ENCODE results near the gene STK39. TPM values are rescaled to one million over a fixed set of nuclear protein-coding genes. Genes with fewer than 3 reads are reported as not detected.

The STK39 gene
- total and polyA plus RNA-seq, 5 experiments from 2014 or later = 4.3 to 18.1 (median 8.3) TPM

DNA sequence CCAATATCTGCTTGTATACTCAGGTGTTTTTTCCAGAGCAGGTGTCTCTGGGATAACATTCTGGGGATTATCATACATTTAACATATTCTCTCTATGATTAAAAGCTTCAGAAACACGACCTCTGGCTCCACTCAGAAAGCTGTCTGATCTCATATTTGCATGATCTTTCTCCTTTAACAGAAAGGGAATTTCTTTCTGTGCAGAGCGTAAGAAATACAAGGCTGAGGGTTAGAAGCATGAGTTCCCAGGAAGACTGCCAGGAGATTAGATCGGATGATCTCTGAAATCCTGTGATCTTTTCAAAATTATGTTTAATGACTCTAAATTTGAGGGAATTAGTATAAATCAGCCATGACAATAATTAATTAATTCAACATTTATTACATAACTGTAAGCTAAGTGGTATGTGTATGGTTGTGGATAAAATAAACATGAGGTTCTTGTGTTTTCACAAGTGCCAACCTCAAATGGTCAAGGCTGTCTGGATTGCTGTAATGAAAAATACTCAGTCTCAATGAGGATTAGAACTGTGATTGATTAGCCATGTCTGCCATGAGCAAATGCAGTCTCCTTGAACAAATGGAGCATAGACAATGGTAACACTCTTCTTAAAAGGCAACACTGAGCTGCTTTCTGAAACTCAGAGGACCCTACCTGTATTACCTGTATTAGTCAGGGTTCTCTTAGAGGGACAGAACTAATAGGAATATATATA, 304.9 kb downstream of the STK39 start:
- DNase-seq = no peak
- no peak overlapping the region for H3K4me3 Mint-ChIP-seq
- ATAC-seq = no peak
- H3K9me3 Mint-ChIP-seq = peaks cover 0 to 10% (median 3%) of the 10 kb centered on the region in 9 donors
- H3K4me1 Mint-ChIP-seq = no peaks in the 10 kb centered on the region
- H3K27me3 Mint-ChIP-seq = peaks cover 3 to 38% (median 13%) of the 10 kb centered on the region in 5 donors
- POLR2A ChIA-PET = no interaction called here
- no peaks in the 10 kb centered on the region for H3K36me3 Mint-ChIP-seq
- H3K27ac Mint-ChIP-seq = no peak overlapping the region

DNA sequence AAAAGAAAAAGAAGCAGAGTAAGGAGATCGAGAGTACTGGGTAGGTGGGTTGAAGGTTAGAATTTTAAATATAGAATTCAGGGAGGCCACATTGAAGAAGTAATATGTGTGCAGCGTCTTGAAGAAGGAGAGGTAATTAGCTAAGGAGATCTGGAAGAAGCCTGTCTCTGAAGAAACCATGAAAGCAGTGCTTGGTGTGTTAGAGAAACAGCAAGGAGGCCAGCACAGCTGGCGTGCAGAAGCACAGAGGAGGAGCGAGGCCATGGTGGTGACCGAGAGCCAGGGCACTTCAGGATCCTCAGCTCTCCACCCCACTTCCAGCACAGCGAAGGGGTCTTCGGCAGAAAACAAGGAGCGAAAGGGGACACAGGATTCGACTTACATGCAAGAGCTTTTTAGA, 305.8 kb downstream of the STK39 start:
- ATAC-seq (no peak), DNase-seq (no peak)
- POLR2A ChIA-PET = no interaction called here
- Mint-ChIP-seq H3K27me3 (peaks cover 3 to 38% (median 13%) of the 10 kb centered on the region in 5 donors), H3K36me3 (no peaks in the 10 kb centered on the region), H3K9me3 (peaks cover 0 to 10% (median 3%) of the 10 kb centered on the region in 9 donors), H3K4me1 (no peaks in the 10 kb centered on the region), H3K27ac (peak overlapping the region in 2 of 10 donors; percentile 46 to 53), H3K4me3 (no peak overlapping the region)

DNA sequence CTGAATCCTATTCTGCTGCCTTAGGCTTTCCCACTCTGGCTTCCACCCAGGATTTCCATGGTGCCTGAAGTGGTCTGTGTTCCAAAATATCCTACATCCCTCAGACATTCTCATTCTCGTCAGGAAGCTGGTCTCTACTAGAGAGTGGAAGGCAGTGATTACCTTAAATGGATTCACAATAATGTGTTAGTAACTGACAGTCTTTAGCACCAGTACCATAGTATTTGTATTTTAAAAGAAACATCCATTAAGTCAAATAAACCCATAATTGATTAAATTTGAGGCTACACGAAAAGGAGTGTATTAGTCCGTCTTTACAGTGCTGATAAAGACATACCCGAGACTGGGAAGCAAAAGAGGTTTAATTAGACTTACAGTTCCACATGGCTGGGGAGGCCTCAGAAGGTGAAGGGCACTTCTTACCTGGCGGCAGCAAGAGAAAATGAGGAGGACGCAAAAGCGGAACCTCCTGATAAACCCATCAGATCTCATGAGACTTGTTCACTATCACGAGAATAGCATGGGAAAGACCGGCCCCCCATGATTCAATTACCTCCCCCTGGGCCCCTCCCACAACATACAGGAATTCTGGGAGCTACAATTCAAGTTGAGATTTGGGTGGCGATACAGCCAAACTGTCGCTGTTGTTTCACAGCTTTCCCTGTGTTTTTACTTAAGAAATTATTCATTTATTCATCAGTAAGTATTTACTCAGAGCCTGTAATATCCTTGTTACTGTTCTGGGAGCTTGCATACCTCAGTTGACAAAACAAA, 306.5 kb downstream of the STK39 start:
- H3K36me3 Mint-ChIP-seq = no peaks in the 10 kb centered on the region
- H3K27ac Mint-ChIP-seq = peak overlapping the region in 1 of 10 donors; percentile 53
- H3K4me1 Mint-ChIP-seq = no peaks in the 10 kb centered on the region
- POLR2A ChIA-PET = no interaction called here
- H3K27me3 Mint-ChIP-seq = peaks cover 3 to 38% (median 13%) of the 10 kb centered on the region in 5 donors
- peaks cover 0 to 9% (median 2%) of the 10 kb centered on the region in 9 donors for H3K9me3 Mint-ChIP-seq
- no peak for DNase-seq
- ATAC-seq = no peak
- no peak overlapping the region for H3K4me3 Mint-ChIP-seq

DNA sequence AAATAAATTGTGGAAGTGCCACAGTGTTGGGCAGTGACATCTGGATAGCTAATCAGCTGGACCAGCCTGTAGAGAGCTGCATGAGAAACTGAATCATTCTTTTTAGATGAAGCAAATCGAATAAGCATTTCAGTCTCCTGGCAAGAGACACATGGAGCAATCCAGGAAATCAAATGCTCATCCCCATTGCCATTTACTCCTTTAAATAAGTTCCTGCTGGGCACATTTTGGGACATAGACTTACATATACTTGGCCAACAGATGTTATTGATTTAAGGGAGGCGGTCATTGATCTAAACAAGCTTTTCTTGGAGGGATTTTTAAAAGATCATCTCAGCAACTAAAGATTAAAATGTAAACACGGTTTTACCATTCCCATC, 307.1 kb downstream of the STK39 start:
- no peaks in the 10 kb centered on the region for H3K36me3 Mint-ChIP-seq
- peaks cover 5 to 38% (median 13%) of the 10 kb centered on the region in 5 donors for H3K27me3 Mint-ChIP-seq
- POLR2A ChIA-PET = no interaction called here
- no peaks in the 10 kb centered on the region for H3K4me1 Mint-ChIP-seq
- ATAC-seq = no peak
- peaks cover 0 to 6% (median 3%) of the 10 kb centered on the region in 9 donors for H3K9me3 Mint-ChIP-seq
- DNase-seq = no peak
- no peak overlapping the region for H3K27ac Mint-ChIP-seq
- no peak overlapping the region for H3K4me3 Mint-ChIP-seq

DNA sequence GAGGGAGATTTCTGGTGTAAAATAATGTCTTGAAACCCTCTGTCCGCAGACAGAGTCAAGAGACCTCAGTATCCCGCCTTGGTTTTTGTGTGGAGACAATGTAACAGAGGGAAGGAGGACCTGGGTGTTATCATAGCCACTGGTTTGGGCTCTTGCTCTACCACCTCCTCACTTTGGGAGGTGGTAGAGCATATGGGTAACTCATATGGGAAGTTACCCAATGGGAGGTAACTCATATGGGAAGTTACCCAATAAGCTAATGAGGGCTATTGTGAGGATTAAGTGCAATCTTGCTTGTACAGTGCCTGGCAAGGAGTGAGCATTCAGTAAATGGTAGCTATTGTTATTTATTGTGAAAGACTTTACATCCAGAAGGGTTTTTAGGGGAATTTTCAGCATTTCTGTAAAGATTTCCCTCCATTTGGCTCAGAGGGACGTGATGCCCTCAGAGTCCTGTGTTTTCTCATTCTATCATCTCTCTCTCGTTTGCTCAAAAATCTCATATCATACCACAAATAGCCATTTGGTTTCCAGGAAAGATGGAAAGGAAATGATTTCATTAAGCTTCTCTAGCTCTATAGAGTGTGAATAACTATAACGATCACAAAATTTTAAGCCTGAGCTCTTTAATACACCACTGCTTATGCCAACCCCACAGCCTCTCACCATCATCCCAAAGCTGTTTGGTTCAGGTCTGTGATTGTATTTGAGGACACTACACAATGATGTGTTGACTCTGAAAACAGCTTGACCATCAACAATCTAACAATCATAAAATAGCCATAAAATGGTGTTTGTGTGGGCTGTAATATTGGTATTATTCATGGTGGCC, 307.7 kb downstream of the STK39 start:
- H3K36me3 Mint-ChIP-seq = peaks cover 0 to 2% (median 0%) of the 10 kb centered on the region in 3 donors
- ATAC-seq (no peak), DNase-seq (no peak)
- no peak overlapping the region for H3K27ac Mint-ChIP-seq
- H3K4me1 Mint-ChIP-seq = no peaks in the 10 kb centered on the region
- POLR2A ChIA-PET = no interaction called here
- H3K4me3 Mint-ChIP-seq = no peak overlapping the region
- peaks cover 0 to 11% (median 2%) of the 10 kb centered on the region in 9 donors for H3K9me3 Mint-ChIP-seq
- H3K27me3 Mint-ChIP-seq = peaks cover 5 to 38% (median 16%) of the 10 kb centered on the region in 5 donors

DNA sequence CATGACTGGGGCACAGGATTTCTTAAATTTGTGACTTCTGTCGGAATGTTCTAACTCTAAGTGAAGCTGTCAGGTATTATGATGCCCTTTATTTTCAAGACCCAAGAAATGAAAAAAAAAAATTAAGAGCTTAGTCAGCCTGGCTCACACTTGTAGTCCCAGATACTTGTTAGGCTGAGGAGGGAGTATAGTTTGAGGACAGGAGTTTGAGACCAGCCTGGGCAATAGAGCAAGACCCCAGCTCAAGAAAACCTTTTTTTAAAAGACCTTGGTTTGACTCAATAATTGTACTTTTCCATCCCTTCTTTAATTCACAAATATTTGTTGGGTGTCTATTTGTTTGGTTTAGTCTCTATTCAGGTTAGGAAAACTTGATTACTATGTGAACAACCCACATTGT, 310.0 kb downstream of the STK39 start:
- Mint-ChIP-seq H3K9me3 (peaks cover 0 to 11% (median 2%) of the 10 kb centered on the region in 9 donors), H3K36me3 (peaks cover 0 to 2% (median 0%) of the 10 kb centered on the region in 3 donors), H3K4me3 (no peak overlapping the region), H3K27me3 (peaks cover 5 to 38% (median 16%) of the 10 kb centered on the region in 5 donors), H3K4me1 (no peaks in the 10 kb centered on the region), H3K27ac (no peak overlapping the region)
- POLR2A ChIA-PET = no interaction called here
- ATAC-seq = no peak
- DNase-seq = no peak

DNA sequence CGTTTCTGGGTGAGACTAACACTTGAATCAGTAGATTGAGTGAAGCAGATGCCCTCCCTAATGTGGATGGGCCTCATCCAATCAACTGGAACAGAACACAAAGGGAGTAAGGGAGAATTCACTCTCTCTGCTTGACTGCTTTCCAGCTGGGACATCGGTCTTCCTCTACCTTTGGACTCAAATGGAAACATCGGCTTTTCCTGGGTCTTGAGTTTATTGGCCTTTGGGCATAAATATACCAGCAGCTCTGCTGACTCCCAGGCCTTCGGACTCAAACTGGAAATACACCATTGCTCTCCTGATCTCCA, 311.6 kb downstream of the STK39 start:
- no peak overlapping the region for H3K27ac Mint-ChIP-seq
- no peaks in the 10 kb centered on the region for H3K4me1 Mint-ChIP-seq
- POLR2A ChIA-PET = no interaction called here
- no peak for ATAC-seq
- no peak for DNase-seq
- peaks cover 0 to 11% (median 0%) of the 10 kb centered on the region in 9 donors for H3K9me3 Mint-ChIP-seq
- H3K36me3 Mint-ChIP-seq = peaks cover 0 to 2% (median 0%) of the 10 kb centered on the region in 3 donors
- peaks cover 5 to 24% (median 8%) of the 10 kb centered on the region in 5 donors for H3K27me3 Mint-ChIP-seq
- H3K4me3 Mint-ChIP-seq = no peak overlapping the region

DNA sequence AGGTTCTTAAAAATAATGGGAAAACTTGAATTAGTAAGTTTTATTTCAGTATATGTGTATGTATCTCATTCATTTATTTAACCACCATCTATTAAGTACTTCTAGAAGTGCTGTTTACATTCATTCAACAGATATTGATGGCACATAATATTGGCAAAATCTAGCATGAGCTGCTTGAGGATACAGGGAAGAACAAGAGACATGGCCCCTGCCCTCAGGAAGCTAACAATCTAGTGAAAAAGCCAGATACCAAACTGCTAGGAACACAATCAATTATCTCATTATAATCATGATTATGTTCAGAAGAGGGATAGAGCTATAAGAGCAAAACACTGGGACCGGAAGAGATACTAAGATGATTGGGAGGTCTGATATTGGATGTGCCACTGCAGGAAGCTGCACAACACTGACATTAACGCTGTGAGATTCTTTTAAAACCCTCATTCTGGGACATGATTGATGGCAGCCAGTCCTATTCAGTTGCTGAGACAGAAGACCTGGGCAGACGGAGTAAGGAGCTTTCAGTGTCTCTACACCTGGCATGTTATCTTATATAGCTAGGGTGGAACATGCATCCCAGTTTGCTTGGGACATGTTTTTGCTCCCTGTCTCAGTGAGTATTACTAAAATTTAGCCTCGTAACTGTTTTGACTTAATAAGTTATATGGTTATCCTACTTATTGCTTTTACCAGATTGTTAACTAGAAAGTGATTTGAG, 314.1 kb downstream of the STK39 start:
- peaks cover 0 to 11% (median 0%) of the 10 kb centered on the region in 9 donors for H3K9me3 Mint-ChIP-seq
- H3K4me1 Mint-ChIP-seq = no peaks in the 10 kb centered on the region
- peaks cover 0 to 2% (median 0%) of the 10 kb centered on the region in 3 donors for H3K36me3 Mint-ChIP-seq
- no peak for DNase-seq
- POLR2A ChIA-PET = no interaction called here
- no peak for ATAC-seq
- H3K4me3 Mint-ChIP-seq = no peak overlapping the region
- no peak overlapping the region for H3K27ac Mint-ChIP-seq
- peaks cover 0 to 11% (median 2%) of the 10 kb centered on the region in 5 donors for H3K27me3 Mint-ChIP-seq

DNA sequence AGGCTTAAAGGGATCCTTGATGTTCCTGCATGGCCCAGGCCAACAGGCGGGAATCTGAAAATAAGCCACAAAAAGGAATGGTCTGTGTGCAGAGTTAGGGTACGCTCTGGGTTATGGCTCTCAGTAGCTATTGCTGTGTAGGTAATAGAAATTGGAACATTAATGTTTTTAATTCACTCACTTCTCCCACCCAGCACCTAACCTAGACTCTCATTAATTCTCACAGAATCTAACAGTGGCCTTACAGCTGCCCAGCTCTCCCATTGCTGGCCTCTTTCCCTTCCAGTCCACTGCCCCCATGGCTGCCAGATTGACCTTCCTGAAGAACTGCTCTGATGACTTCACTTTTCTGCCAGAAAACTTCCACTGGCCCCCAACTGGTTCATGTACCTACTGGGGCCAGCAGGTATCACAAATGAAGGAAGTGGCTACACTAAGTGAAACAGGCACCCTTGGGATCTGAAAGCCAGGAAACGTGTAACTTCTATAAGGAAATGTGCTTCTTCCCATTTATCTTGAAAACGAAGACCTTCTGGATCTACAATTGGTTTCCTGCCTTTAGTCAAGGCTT, 315.2 kb downstream of the STK39 start:
- Mint-ChIP-seq H3K4me3 (no peak overlapping the region), H3K27ac (no peak overlapping the region)

DNA sequence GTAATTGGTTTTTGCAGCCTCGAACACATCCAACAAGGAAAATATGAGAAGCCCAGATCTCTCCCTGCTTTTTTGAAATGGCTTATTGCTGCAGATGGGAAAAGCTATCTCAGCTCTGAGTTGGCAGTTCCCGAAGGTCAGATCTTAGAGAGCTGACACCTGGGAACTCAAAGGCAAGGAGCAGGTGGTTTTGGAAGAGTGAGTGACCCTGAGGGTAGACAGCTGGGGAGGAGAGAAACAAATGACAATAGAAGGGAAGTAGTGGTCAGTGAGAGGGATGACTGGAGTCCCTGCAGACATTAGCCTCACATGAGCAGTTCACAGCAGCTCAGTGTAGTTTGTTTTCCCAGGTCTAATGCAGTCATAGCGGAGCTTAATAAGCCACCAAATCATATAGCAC, 317.9 kb downstream of the STK39 start:
- POLR2A ChIA-PET = no interaction called here
- Mint-ChIP-seq H3K4me3 (no peak overlapping the region), H3K27ac (peak overlapping the region in 1 of 10 donors; percentile 20), H3K4me1 (no peaks in the 10 kb centered on the region), H3K9me3 (no peaks in the 10 kb centered on the region), H3K36me3 (no peaks in the 10 kb centered on the region), H3K27me3 (peaks cover 0 to 22% (median 2%) of the 10 kb centered on the region in 5 donors)
- ATAC-seq = no peak
- no peak for DNase-seq

More for the DNA sequence above, 315.2 kb downstream of the STK39 start:
- ATAC-seq = no peak
- peaks cover 0 to 11% (median 0%) of the 10 kb centered on the region in 9 donors for H3K9me3 Mint-ChIP-seq
- no peaks in the 10 kb centered on the region for H3K4me1 Mint-ChIP-seq
- no peak for DNase-seq
- POLR2A ChIA-PET = no interaction called here
- peaks cover 0 to 14% (median 2%) of the 10 kb centered on the region in 5 donors for H3K27me3 Mint-ChIP-seq
- peaks cover 0 to 2% (median 0%) of the 10 kb centered on the region in 3 donors for H3K36me3 Mint-ChIP-seq

DNA sequence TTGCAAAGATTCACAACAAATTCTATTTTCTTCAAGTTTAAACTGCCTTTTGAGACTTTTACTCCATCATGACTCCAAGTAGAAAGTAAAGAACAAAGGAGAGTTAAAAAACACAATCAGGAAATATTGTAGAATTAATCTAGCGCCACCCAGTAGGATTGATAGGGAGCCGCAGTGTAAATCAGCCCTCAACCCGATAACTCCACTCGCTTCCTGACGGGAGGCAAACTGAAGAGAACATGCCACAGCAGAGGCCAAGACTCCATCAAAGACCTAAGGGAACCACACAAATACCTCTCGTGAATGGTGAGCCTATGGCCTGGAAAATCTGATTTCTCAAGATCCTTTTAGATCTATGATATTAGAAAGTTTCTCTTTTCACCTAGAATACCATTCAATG, 319.0 kb downstream of the STK39 start:
- no peaks in the 10 kb centered on the region for H3K36me3 Mint-ChIP-seq

DNA sequence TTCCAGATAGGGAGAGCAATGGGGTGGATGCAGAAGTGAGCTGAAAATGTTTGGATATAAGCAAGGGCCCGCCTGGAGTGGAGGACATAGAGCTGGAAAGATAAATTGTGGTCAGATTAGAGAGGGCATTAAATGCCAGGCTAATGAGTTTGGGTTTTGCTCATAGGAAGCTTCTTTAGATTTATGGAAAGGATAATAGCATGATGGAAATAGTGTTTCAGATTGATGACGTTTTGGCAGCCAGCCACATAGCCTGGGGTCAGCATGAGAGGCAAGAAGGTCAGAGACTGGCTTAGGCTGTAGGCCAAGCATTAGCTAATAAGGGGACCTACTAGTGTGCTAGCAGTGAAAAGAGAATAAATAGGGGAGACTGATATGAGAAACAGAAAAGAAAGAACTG, 321.6 kb downstream of the STK39 start:
- Mint-ChIP-seq H3K9me3 (no peaks in the 10 kb centered on the region), H3K36me3 (no peaks in the 10 kb centered on the region), H3K4me3 (no peak overlapping the region), H3K27me3 (peaks cover 0 to 18% (median 2%) of the 10 kb centered on the region in 5 donors), H3K4me1 (no peaks in the 10 kb centered on the region), H3K27ac (no peak overlapping the region)
- no peak for ATAC-seq
- POLR2A ChIA-PET = no interaction called here
- no peak for DNase-seq

More for the DNA sequence above, 319.0 kb downstream of the STK39 start:
- Mint-ChIP-seq H3K4me3 (no peak overlapping the region), H3K9me3 (no peaks in the 10 kb centered on the region), H3K27ac (no peak overlapping the region), H3K4me1 (no peaks in the 10 kb centered on the region), H3K27me3 (peaks cover 0 to 22% (median 2%) of the 10 kb centered on the region in 5 donors)
- ATAC-seq (no peak), DNase-seq (no peak)
- POLR2A ChIA-PET = no interaction called here
